ENCODE results near the gene BCL11A.

Gene BCL11A

GRCh38 chr2:60484133-60484645 lies 69.3 kb downstream of the BCL11A start:
- no peak for DNase-seq (ENCODE audit: low read depth)

DNA sequence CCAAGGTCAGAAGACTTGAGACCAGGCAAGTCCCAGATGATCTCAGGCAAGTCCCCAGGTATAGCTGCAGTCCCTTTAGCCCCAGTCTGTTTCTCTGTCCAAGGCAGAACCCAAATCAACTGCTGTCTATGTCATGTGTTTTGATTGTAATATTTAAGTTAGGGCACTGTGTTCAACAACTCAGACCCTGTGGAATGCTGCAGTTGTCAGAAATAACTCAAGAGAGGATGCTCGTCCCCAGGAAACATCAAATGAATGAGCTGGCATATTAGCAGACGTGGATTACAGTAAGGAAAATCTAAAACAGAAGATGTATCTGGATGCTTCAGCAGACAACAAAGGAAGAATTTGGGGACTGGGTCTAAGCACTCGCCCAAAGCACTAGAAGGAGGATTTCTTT lies 70.1 kb downstream of the BCL11A start:
- no peak for DNase-seq (ENCODE audit: low read depth)

GRCh38 chr2:60482222-60482621 lies 71.2 kb downstream of the BCL11A start:
- no peak for DNase-seq (ENCODE audit: low read depth)

DNA sequence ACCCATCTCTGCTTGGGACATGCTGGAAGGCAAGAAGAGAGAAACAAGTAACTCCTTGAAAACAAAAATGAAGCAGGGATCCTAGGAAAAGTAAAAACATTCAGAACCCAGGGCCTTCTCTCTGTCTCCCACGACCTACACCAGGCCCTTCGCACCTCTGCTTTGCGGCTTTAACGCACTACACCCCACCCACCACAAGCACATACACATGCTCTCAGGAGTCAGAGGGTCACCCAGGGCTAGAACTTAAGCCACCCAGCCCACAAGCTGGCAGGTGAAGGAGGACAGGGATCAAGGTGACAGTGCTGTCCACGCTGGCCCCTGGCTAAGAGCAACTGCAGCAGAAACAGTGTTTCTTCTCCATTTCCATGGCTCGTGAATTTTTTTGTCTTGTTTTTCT lies 72.2 kb downstream of the BCL11A start:
- DNase-seq (ENCODE audit: low read depth) = no peak

DNA sequence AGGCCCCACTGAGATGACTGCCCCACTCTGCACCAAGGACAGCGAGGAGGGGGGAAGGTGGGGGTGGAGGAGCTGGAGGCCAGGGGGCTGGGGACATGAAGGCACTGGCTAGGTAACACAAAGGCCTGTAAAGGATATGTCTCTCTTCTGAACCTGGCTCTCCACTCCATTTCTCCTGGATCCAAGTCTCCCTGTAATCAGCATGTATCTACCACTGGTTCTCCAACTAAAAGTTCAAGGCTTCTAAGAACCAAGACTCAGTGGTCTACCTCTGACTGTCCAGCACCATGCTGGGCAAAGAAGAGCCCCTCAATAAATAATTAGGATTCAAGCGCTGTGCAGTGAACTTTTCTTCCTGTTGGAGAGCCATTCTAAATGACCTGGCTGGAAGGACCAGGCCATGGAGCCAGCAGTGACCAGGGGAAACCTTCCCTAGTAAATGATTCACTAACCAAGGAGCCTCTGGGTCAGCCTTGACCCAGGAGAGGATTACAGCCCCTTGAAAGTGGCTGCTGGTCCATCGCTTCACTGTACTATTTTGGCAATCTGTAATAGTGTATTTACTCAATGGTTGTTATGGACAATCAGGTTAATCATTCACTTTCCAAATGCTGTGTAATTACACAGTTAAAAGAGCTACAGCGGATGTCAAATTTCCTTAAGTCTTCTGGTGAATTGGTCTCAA lies 73.2 kb downstream of the BCL11A start:
- DNase-seq (ENCODE audit: low read depth) = no peak

- DNase-seq (ENCODE audit: low read depth) = no peak
These were observed 74.0 kb downstream of the BCL11A start for GRCh38 chr2:60479226-60480088.

- DNase-seq (ENCODE audit: low read depth) = no peak
These were observed 74.8 kb downstream of the BCL11A start for GRCh38 chr2:60478660-60479059.

- no peak for DNase-seq (ENCODE audit: low read depth)
These were observed 77.1 kb downstream of the BCL11A start for GRCh38 chr2:60476206-60476954.

GRCh38 chr2:60475123-60475830 lies 78.2 kb downstream of the BCL11A start:
- DNase-seq (ENCODE audit: low read depth) = no peak

DNA sequence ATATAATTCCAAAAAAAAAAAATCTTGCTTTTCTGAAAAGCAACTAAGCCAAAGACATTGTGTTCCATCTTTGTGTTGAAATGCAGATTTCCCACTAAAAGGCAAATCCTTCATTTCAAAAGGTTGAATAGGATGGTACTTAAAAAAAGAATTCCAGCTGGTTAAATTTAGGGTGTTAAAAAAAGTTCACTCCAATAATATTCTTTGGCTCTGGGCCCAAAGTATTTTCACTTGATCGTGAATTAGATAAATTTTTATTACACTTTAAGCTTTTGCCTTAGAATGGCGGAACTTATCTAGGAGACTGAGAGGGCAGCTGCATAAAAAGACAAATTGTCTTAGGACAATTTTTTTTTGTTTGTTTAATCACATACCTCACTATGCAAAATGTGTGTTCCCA lies 79.2 kb downstream of the BCL11A start:
- no peak for DNase-seq (ENCODE audit: low read depth)

- DNase-seq (ENCODE audit: low read depth) = no peak
These were observed 79.9 kb downstream of the BCL11A start for GRCh38 chr2:60473546-60473945.

DNA sequence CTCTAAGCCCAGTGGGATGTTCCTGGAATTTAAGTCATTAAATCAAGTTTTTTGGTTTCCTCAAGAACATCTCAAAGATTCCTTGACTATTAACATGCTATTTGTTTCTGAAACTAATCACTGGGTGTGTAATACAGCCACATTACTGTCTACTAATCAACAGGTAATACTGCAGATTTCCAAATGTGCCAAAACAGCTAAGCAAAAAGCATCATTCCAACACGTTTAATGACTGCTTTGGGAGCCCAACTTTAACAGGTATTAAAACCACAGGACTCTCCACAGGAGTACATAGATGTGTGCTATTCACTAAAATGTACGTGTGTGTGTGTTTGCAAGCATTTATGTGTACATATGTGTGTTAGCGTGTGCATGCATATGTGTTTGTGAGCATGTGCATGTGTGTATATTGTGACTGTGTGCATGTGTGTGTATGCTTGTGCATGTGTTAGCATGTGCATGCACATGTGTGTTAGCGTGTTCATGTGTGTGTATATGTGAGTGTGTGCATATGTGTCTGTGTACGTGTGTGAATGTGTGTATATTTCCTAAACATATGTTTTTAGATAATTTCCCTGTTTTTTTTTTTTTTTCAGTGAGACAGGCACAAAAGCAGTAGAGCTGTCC lies 80.7 kb downstream of the BCL11A start:
- no peak for DNase-seq (ENCODE audit: low read depth)

- DNase-seq (ENCODE audit: low read depth) = no peak
These were observed 81.4 kb downstream of the BCL11A start for GRCh38 chr2:60472041-60472440.

- no peak for DNase-seq (ENCODE audit: low read depth)
These were observed 83.1 kb downstream of the BCL11A start for GRCh38 chr2:60470340-60470739.

- no peak for DNase-seq (ENCODE audit: low read depth)
These were observed 83.7 kb downstream of the BCL11A start for GRCh38 chr2:60469536-60470317.

GRCh38 chr2:60468382-60469085 lies 84.9 kb downstream of the BCL11A start:
- no peak for DNase-seq (ENCODE audit: low read depth)

GRCh38 chr2:60466161-60466702 lies 87.2 kb downstream of the BCL11A start:
- DNase-seq (ENCODE audit: low read depth) = no peak

DNA sequence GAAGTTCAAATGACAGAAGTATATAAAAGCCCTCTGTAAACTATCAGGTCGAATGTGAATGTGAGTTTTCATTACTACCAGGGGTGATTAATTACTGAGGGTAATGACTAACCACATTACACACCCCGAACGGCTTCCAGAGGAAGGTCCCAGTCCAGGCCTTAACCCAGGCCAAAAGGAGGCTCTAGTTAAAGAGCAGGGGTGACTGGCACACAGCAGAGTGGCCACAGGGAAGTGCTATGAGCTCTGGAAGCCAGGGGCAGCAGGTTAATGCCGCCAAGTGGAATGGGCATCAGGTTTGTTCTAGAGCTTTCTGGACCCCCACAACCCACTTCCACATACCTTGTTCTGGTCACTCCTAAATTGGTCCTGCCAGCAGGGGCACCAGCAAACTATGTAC lies 87.7 kb downstream of the BCL11A start:
- DNase-seq (ENCODE audit: low read depth) = no peak

GRCh38 chr2:60463249-60463648 lies 90.2 kb downstream of the BCL11A start:
- no peak for DNase-seq (ENCODE audit: low read depth)
